Progenitor cell of endocrine pancreas (in vitro differentiated cells): ENCODE results near the gene EIF2B1. TPM values are rescaled to one million over a fixed set of nuclear protein-coding genes. Genes with fewer than 3 reads are reported as not detected.

Experiments used
- DNase-seq: peaks from one replicate; pipeline ENCODE4 v3.0.0; 2021; ENCODE audit warnings: low spot score; ENCODE audit not compliant: unreplicated experiment
- H3K27ac Mint-ChIP-seq: 2 replicates; pipeline ENCODE4 v1.8.0; 2021; ENCODE audit warnings: mild to moderate bottlenecking, moderate library complexity, mixed read lengths
- H3K27me3 Mint-ChIP-seq: 2 replicates; pipeline ENCODE4 v1.8.0; 2021; ENCODE audit warnings: mixed read lengths
- H3K36me3 Mint-ChIP-seq: 2 replicates; pipeline ENCODE4 v1.8.0; 2022; ENCODE audit warnings: mixed read lengths; ENCODE audit not compliant: insufficient read depth
- H3K4me1 Mint-ChIP-seq: 2 replicates; pipeline ENCODE4 v1.8.0; 2021; ENCODE audit warnings: low read depth, mixed read lengths
- H3K4me3 Mint-ChIP-seq: 2 replicates; pipeline ENCODE4 v1.8.0; 2021; ENCODE audit warnings: low read depth, mild to moderate bottlenecking, moderate library complexity, mixed read lengths
- H3K9me3 Mint-ChIP-seq: 2 replicates; pipeline ENCODE4 v1.8.0; 2021; ENCODE audit warnings: low read depth, mixed read lengths
- CTCF ChIP-seq: fragments of 200-600 bp; sonication (generic); IDR thresholded peaks from one replicate; pipeline ENCODE4 v1.5.0; 2021; ENCODE audit warnings: antibody characterized with exemption, mild to moderate bottlenecking; ENCODE audit not compliant: unreplicated experiment
- total RNA-seq: library from RNA; stranded (reverse); gene quantifications from 2 replicates; pipeline ENCODE4 v1.2.1, GENCODE V29; 2021

EIF2B1 gene
- total RNA-seq, 1 donor from 2014 or later = 46.8 TPM

GRCh38 chr12:123645380-123645779 lies 11.9 kb upstream of the EIF2B1 start:
- Mint-ChIP-seq H3K4me3 (no peak overlapping the region), H3K4me1 (no peaks in the 10 kb centered on the region), H3K27ac (no peak overlapping the region), H3K9me3 (no peaks in the 10 kb centered on the region), H3K27me3 (no peaks in the 10 kb centered on the region), H3K36me3 (no peaks in the 10 kb centered on the region)
- no peak for DNase-seq
- no peak for TF ChIP-seq CTCF

- peaks cover 2% of the 10 kb centered on the region for H3K36me3 Mint-ChIP-seq
- no peak overlapping the region for H3K27ac Mint-ChIP-seq
- no peaks in the 10 kb centered on the region for H3K27me3 Mint-ChIP-seq
- no peak for TF ChIP-seq CTCF
- H3K4me3 Mint-ChIP-seq = no peak overlapping the region
- no peak for DNase-seq
- no peaks in the 10 kb centered on the region for H3K4me1 Mint-ChIP-seq
- no peaks in the 10 kb centered on the region for H3K9me3 Mint-ChIP-seq
Observed at GRCh38 chr12:123643911-123644310, 10.4 kb upstream of the EIF2B1 start.

- H3K27me3 Mint-ChIP-seq = no peaks in the 10 kb centered on the region
Observed at GRCh38 chr12:123634142-123634561, 666 bp upstream of the EIF2B1 start.

GRCh38 chr12:123621619-123622530 lies 11.6 kb downstream of the EIF2B1 start:
- DNase-seq = no peak
- peaks cover 40% of the 10 kb centered on the region for H3K36me3 Mint-ChIP-seq
- no peak for TF ChIP-seq CTCF
- no peaks in the 10 kb centered on the region for H3K9me3 Mint-ChIP-seq
- no peaks in the 10 kb centered on the region for H3K4me1 Mint-ChIP-seq
- no peak overlapping the region for H3K4me3 Mint-ChIP-seq
- H3K27ac Mint-ChIP-seq = peak overlapping the region; percentile 57
- H3K27me3 Mint-ChIP-seq = no peaks in the 10 kb centered on the region

More at GRCh38 chr12:123634142-123634561, 666 bp upstream of the EIF2B1 start:
- H3K4me1 Mint-ChIP-seq = peaks cover 14% of the 10 kb centered on the region
- no peaks in the 10 kb centered on the region for H3K9me3 Mint-ChIP-seq
- peak overlapping the region; percentile 99 for H3K4me3 Mint-ChIP-seq
- DNase-seq = no peak
- H3K36me3 Mint-ChIP-seq = peaks cover 9% of the 10 kb centered on the region
- TF ChIP-seq CTCF = no peak
- H3K27ac Mint-ChIP-seq = peak overlapping the region; percentile 99

GRCh38 chr12:123621101-123621500 lies 12.4 kb downstream of the EIF2B1 start:
- Mint-ChIP-seq H3K27ac (no peak overlapping the region), H3K27me3 (no peaks in the 10 kb centered on the region), H3K4me1 (no peaks in the 10 kb centered on the region), H3K9me3 (no peaks in the 10 kb centered on the region), H3K36me3 (peaks cover 34% of the 10 kb centered on the region), H3K4me3 (no peak overlapping the region)
- no peak for DNase-seq
- no peak for TF ChIP-seq CTCF
